SK-N-SH (cell line): ENCODE measurements around the gene INTU. TPM values are rescaled to one million over a fixed set of nuclear protein-coding genes. Genes with fewer than 3 reads are reported as not detected.

ENCODE experiments used
- CTCF ChIA-PET: fragments of 300-600, 350-600 bp; formaldehyde crosslinking; extraction: SDS; loops from one replicate; lab custom pipeline; 2021; lab: Yijun Ruan, JAX
- POLR2A ChIA-PET: fragments of 350-600 bp; sonication (Branson Sonifier 250); formaldehyde crosslinking; extraction: SDS; loops from one replicate; lab custom pipeline; 2020; ENCODE audit warnings: antibody characterized with exemption, inconsistent platforms; lab: Yijun Ruan, JAX
- DNase-seq: peaks from one replicate; pipeline ENCODE4 v3.0.0; 2012
- H2AFZ ChIP-seq: fragments of 200-600 bp; sonication (generic); 2 replicates; pipeline ENCODE4 v1.8.1; 2016; ENCODE audit warnings: antibody characterized with exemption, mild to moderate bottlenecking, low read depth
- H3F3A ChIP-seq: fragments of 200-600 bp; sonication (generic); replicated peaks from 2 replicates; pipeline ENCODE3; 2016; ENCODE audit warnings: antibody characterized with exemption, mild to moderate bottlenecking; ENCODE audit not compliant: insufficient read depth
- H3K27ac ChIP-seq, 2 experiments: fragments of 200-500 bp in 1 of 2; fragments of 200-600 bp in 1 of 2; sonication (Bioruptor generic) in 1 of 2; sonication (generic), shearing (Covaris generic) in 1 of 2; 2 replicates each; pipeline versions ENCODE4 v1.5.1 to v1.6.1; 2014 to 2016; ENCODE audit warnings: low read depth in 2 of 2, inconsistent platforms in 1 of 2, low read length in 1 of 2, mild to moderate bottlenecking in 1 of 2, mixed read lengths in 1 of 2
- H3K27me3 ChIP-seq: fragments of 200-600 bp; sonication (generic), shearing (Covaris generic); 2 replicates; pipeline ENCODE4 v1.6.1; 2016; ENCODE audit warnings: mixed run types; ENCODE audit not compliant: insufficient read depth
- H3K36me3 ChIP-seq, 2 experiments: fragments of 200-500 bp in 1 of 2; fragments of 200-600 bp in 1 of 2; sonication (Bioruptor generic) in 1 of 2; sonication (generic) in 1 of 2; replicated peaks in 1 of 2; 2 replicates each; pipeline versions ENCODE3 to v1.5.1; 2014 to 2016; ENCODE audit warnings: low read length in 1 of 2, mild to moderate bottlenecking in 1 of 2; ENCODE audit not compliant: insufficient read depth in 2 of 2, control insufficient read depth in 1 of 2
- H3K4me1 ChIP-seq, 2 experiments: fragments of 200-500 bp in 1 of 2; fragments of 200-600 bp in 1 of 2; sonication (Bioruptor generic) in 1 of 2; sonication (generic), shearing (Covaris generic) in 1 of 2; 2 replicates each; pipeline versions ENCODE4 v1.5.1 to v1.6.1; 2014 to 2016; ENCODE audit warnings: low read depth in 1 of 2, low read length in 1 of 2, mixed run types in 1 of 2; ENCODE audit not compliant: insufficient read depth in 2 of 2, control insufficient read depth in 1 of 2
- H3K4me2 ChIP-seq: fragments of 200-600 bp; sonication (generic), shearing (Covaris generic); 2 replicates; pipeline ENCODE4 v1.6.1; 2017; ENCODE audit warnings: mixed run types
- H3K4me3 ChIP-seq, 2 experiments: fragments of 200-500 bp in 1 of 2; fragments of 200-600 bp in 1 of 2; sonication (Bioruptor generic) in 1 of 2; sonication (generic), shearing (Covaris generic) in 1 of 2; 2 replicates each; pipeline versions ENCODE4 v1.5.1 to v1.8.1; 2014 to 2016; ENCODE audit warnings: low read depth in 2 of 2, inconsistent platforms in 1 of 2, low read length in 1 of 2, mild to moderate bottlenecking in 1 of 2, mixed read lengths in 1 of 2, moderate library complexity in 1 of 2
- H3K79me2 ChIP-seq: fragments of 200-600 bp; sonication (generic); 2 replicates; pipeline ENCODE4 v1.8.1; 2017; ENCODE audit warnings: mild to moderate bottlenecking; ENCODE audit not compliant: insufficient read depth
- H3K9ac ChIP-seq: fragments of 200-600 bp; sonication (generic); 2 replicates; pipeline ENCODE4 v1.6.1; 2017; ENCODE audit warnings: mixed run types
- H3K9me2 ChIP-seq: fragments of 200-600 bp; sonication (generic); 2 replicates; pipeline ENCODE4 v1.6.1; 2017; ENCODE audit warnings: mixed run types
- H3K9me3 ChIP-seq: fragments of 200-600 bp; sonication (generic); 2 replicates; pipeline ENCODE4 v1.6.1; 2017; ENCODE audit warnings: mixed run types, mild to moderate bottlenecking, moderate library complexity
- H4K20me1 ChIP-seq: fragments of 200-600 bp; sonication (generic); 2 replicates; pipeline ENCODE4 v1.6.1; 2017; ENCODE audit warnings: mild to moderate bottlenecking, mixed run types; ENCODE audit not compliant: insufficient read depth
- CTCF ChIP-seq: fragments of 200-600 bp; sonication (generic); IDR thresholded peaks from 2 replicates; pipeline ENCODE4 v1.6.1; 2017; ENCODE audit warnings: antibody characterized with exemption, mild to moderate bottlenecking, moderate library complexity
- ELF1 ChIP-seq: IDR thresholded peaks from 2 replicates; pipeline ENCODE4 v1.4.0; 2012
- EP300 ChIP-seq, 2 experiments: IDR thresholded peaks; 2 replicates each; pipeline versions ENCODE4 v1.4.0 to v1.6.1; 2012; ENCODE audit warnings: borderline replicate concordance in 1 of 2, low read depth in 1 of 2, low read length in 1 of 2
- FOXM1 ChIP-seq: IDR thresholded peaks from 2 replicates; pipeline ENCODE4 v1.4.0; 2012; ENCODE audit warnings: low read depth, mild to moderate bottlenecking
- GABPA ChIP-seq: IDR thresholded peaks from 2 replicates; pipeline ENCODE4 v1.4.0; 2012; ENCODE audit warnings: low read depth, mild to moderate bottlenecking
- GATA2 ChIP-seq: sonication (generic); formaldehyde crosslinking; IDR thresholded peaks from 2 replicates; pipeline ENCODE4 v1.5.0; 2020; ENCODE audit warnings: mild to moderate bottlenecking, missing genetic modification reagents
- IRF3 ChIP-seq: fragments of 150-350 bp; IDR thresholded peaks from 2 replicates; pipeline ENCODE4 v1.6.1; 2016; ENCODE audit warnings: mild to moderate bottlenecking, low read depth, low read length
- MEF2A ChIP-seq: IDR thresholded peaks from 2 replicates; pipeline ENCODE4 v1.4.0; 2012; ENCODE audit warnings: low read depth, borderline replicate concordance
- RFX5 ChIP-seq: IDR thresholded peaks from 2 replicates; pipeline ENCODE4 v1.6.1; 2012; ENCODE audit warnings: mild to moderate bottlenecking, improper control_type of control experiment, low read length
- RXRA ChIP-seq: IDR thresholded peaks from 2 replicates; pipeline ENCODE4 v1.4.0; 2012; ENCODE audit warnings: low read depth, mild to moderate bottlenecking, borderline replicate concordance
- USF1 ChIP-seq: IDR thresholded peaks from 2 replicates; pipeline ENCODE4 v1.4.0; 2012; ENCODE audit warnings: low read depth, borderline replicate concordance
- YY1 ChIP-seq: IDR thresholded peaks from 2 replicates; pipeline ENCODE4 v1.4.0; 2012; ENCODE audit warnings: low read depth, mild to moderate bottlenecking
- ZBTB33 ChIP-seq: IDR thresholded peaks from 2 replicates; pipeline ENCODE4 v1.4.0; 2012; ENCODE audit warnings: low read depth, borderline replicate concordance
- WGBS: methylation state at CpG from one replicate; pipeline ENCODE4 v1.1.6; 2017; ENCODE audit warnings: low lambda C conversion rate; 5-methylcytosine and 5-hydroxymethylcytosine counted together
- polyA plus RNA-seq, 3 experiments: library from polyadenylated mRNA; depleted of rRNA; stranded (reverse); fragments of >200 nt; gene quantifications; 2 replicates each; pipeline ENCODE4 v1.2.3, GENCODE V29; 2012

Gene INTU
- polyA plus RNA-seq, 1 of the 3 experiments (the other 2 are of a cell fraction) = 3.3 TPM

- Histone ChIP-seq H4K20me1 (no peaks in the 10 kb centered on the region), H3K4me2 (no peak overlapping the region), H3K36me3 (no peaks in the 10 kb centered on the region), H3K79me2 (no peaks in the 10 kb centered on the region), H3K9ac (no peak overlapping the region), H2AFZ (peak overlapping the region; percentile 27; the same call in 1 of the 2 replicates), H3K4me3 (no peak overlapping the region), H3K27ac (peak overlapping the region in 1 of 2 experiments; percentile 34; a peak in 2 of 4 replicates), H3K27me3 (no peaks in the 10 kb centered on the region), H3K4me1 (no peaks in the 10 kb centered on the region; a peak in 1 of 4 replicates), H3F3A (peaks cover 6% of the 10 kb centered on the region), H3K9me3 (no peaks in the 10 kb centered on the region), H3K9me2 (no peaks in the 10 kb centered on the region)
- ChIA-PET POLR2A (no interaction called here), CTCF (no interaction called here)
- 18% methylated on average over 4 of the region's 4 CpGs for WGBS
- no peak for TF ChIP-seq YY1
- TF ChIP-seq EP300 (IDR thresholded peaks at IDR 0.05; ENCODE audit: borderline replicate concordance in 1 of 2, low read depth in 1 of 2, low read length in 1 of 2) = peak in 1 of 2 experiments; percentile 52; a peak in 1 of 4 replicates
- peak; percentile 73 for TF ChIP-seq GATA2 (CRISPR knock-in tag)
- TF ChIP-seq IRF3 = no peak
- no peak for TF ChIP-seq ELF1
- no peak for TF ChIP-seq ZBTB33
- DNase-seq = peak; percentile 40
Measured at GRCh38 chr4:127771535-127772275, 138.9 kb downstream of the INTU start.

- no peak for TF ChIP-seq FOXM1
- TF ChIP-seq RFX5 = no peak
- TF ChIP-seq GATA2 (CRISPR knock-in tag) = no peak
- no peak for TF ChIP-seq CTCF
- no peak for TF ChIP-seq USF1
- no peak for TF ChIP-seq RXRA
- TF ChIP-seq MEF2A = no peak
- no peak for TF ChIP-seq GABPA
- ChIA-PET POLR2A (no interaction called here), CTCF (interaction anchor here (1.3 kb wide), 1 partner anchor 9 kb away, joined by 3 read pairs; the partner anchor contains the start of gene HSPA4L)
Measured at GRCh38 chr4:127772769-127773671, 140.3 kb downstream of the INTU start.

More at GRCh38 chr4:127772769-127773671, 140.3 kb downstream of the INTU start:
- Histone ChIP-seq H3K36me3 (no peaks in the 10 kb centered on the region), H2AFZ (no peak overlapping the region), H3K4me2 (no peak overlapping the region), H3K27ac (no peak overlapping the region), H3K9me2 (no peaks in the 10 kb centered on the region), H3K4me3 (no peak overlapping the region), H3K27me3 (no peaks in the 10 kb centered on the region), H3K9me3 (no peaks in the 10 kb centered on the region), H3F3A (peaks cover 6% of the 10 kb centered on the region), H3K9ac (no peak overlapping the region), H4K20me1 (no peaks in the 10 kb centered on the region), H3K79me2 (no peaks in the 10 kb centered on the region), H3K4me1 (no peaks in the 10 kb centered on the region; a peak in 2 of 4 replicates)
- WGBS = 96% methylated on average over 10 of the region's 10 CpGs
- DNase-seq = no peak
